IMR-90 (cell line): Measurements from ENCODE around the gene HYLS1. TPM values are rescaled to one million over a fixed set of nuclear protein-coding genes. Genes with fewer than 3 reads are reported as not detected.

Experiments used
- ATAC-seq: fragments of 200-7000 bp; cut with Tn5 transposase; 2 replicates; pipeline ENCODE4 v1.9.1; 2020; ENCODE audit warnings: low read depth, mild to moderate bottlenecking, moderate library complexity
- BruUV-seq: library from RNA; stranded (reverse); fragments of 400-500 nt; replicated peaks from 2 replicates; lab custom pipeline; 2021; lab: Mats Ljungman, UMichigan
- CTCF ChIA-PET: fragments of 300-600 bp; formaldehyde crosslinking; extraction: SDS; loops from one replicate; lab custom pipeline; 2021; ENCODE audit warnings: antibody characterized with exemption; lab: Yijun Ruan, JAX
- POLR2A ChIA-PET: fragments of 300-600 bp; sonication (Branson Sonifier 250); formaldehyde crosslinking; loops from one replicate; lab custom pipeline; 2022; ENCODE audit warnings: antibody characterized with exemption; ENCODE audit not compliant: unreplicated experiment; lab: Charles Lee
- DNase-seq: peaks from one replicate; pipeline ENCODE4 v3.0.0; 2013
- H2AFZ ChIP-seq: replicated peaks from 2 replicates; pipeline ENCODE3; 2013; ENCODE audit warnings: low read length, mild to moderate bottlenecking; ENCODE audit not compliant: poor library complexity
- H2AK5ac ChIP-seq: 2 replicates; pipeline ENCODE4 v1.6.1; 2013; ENCODE audit warnings: low read depth, low read length, inconsistent platforms
- H2AK9ac ChIP-seq: replicated peaks from 2 replicates; pipeline ENCODE3; 2013; ENCODE audit warnings: mild to moderate bottlenecking, low read depth, low read length, moderate library complexity; ENCODE audit not compliant: poor library complexity
- H2BK120ac ChIP-seq: 2 replicates; pipeline ENCODE4 v1.6.1; 2013; ENCODE audit warnings: low read depth, low read length, inconsistent platforms
- H2BK15ac ChIP-seq: 3 replicates; pipeline ENCODE4 v1.6.1; 2013; ENCODE audit warnings: low read depth, low read length, inconsistent platforms
- H2BK20ac ChIP-seq: 2 replicates; pipeline ENCODE4 v1.6.1; 2013; ENCODE audit warnings: low read depth, mild to moderate bottlenecking, inconsistent platforms, low read length, moderate library complexity
- H2BK5ac ChIP-seq: 2 replicates; pipeline ENCODE4 v1.6.1; 2013; ENCODE audit warnings: mild to moderate bottlenecking, low read depth, low read length, inconsistent platforms; ENCODE audit not compliant: poor library complexity, severe bottlenecking
- H3K14ac ChIP-seq: replicated peaks from 2 replicates; pipeline ENCODE4 v1.6.1; 2013; ENCODE audit warnings: low read depth, low read length, inconsistent platforms
- H3K18ac ChIP-seq: 2 replicates; pipeline ENCODE4 v1.6.1; 2013; ENCODE audit warnings: low read depth, low read length, control low read depth
- H3K23ac ChIP-seq: 2 replicates; pipeline ENCODE4 v1.6.1; 2013; ENCODE audit warnings: low read depth, low read length, inconsistent platforms
- H3K27ac ChIP-seq: 2 replicates; pipeline ENCODE4 v1.5.1; 2013; ENCODE audit warnings: mild to moderate bottlenecking, control low read depth, low read length; ENCODE audit not compliant: insufficient read depth
- H3K27me3 ChIP-seq: 2 replicates; pipeline ENCODE4 v1.6.1; 2013; ENCODE audit warnings: low read length; ENCODE audit not compliant: control insufficient read depth, insufficient read depth
- H3K36me3 ChIP-seq: 2 replicates; pipeline ENCODE4 v1.6.1; 2013; ENCODE audit warnings: low read length, mixed read lengths; ENCODE audit not compliant: control insufficient read depth, insufficient read depth
- H3K4ac ChIP-seq: 2 replicates; pipeline ENCODE4 v1.6.1; 2013; ENCODE audit warnings: low read depth, low read length, inconsistent platforms
- H3K4me1 ChIP-seq: 2 replicates; pipeline ENCODE4 v1.6.1; 2013; ENCODE audit warnings: low read length, mixed read lengths; ENCODE audit not compliant: control insufficient read depth, insufficient read depth
- H3K4me2 ChIP-seq: 2 replicates; pipeline ENCODE4 v1.6.1; 2013; ENCODE audit warnings: low read depth, mild to moderate bottlenecking, control low read depth, low read length, moderate library complexity
- H3K4me3 ChIP-seq: 2 replicates; pipeline ENCODE4 v1.5.1; 2013; ENCODE audit warnings: low read depth, mild to moderate bottlenecking, control low read depth, low read length, moderate library complexity; ENCODE audit not compliant: insufficient read depth
- H3K56ac ChIP-seq: 2 replicates; pipeline ENCODE4 v1.6.1; 2013; ENCODE audit warnings: low read length, inconsistent platforms; ENCODE audit not compliant: insufficient read depth; ENCODE audit errors: extremely low read depth
- H3K79me1 ChIP-seq, 2 experiments: 2 replicates each; pipeline ENCODE4 v1.6.1; 2013; ENCODE audit warnings: low read length in 2 of 2, inconsistent platforms in 1 of 2, low read depth in 1 of 2
- H3K9ac ChIP-seq: 2 replicates; pipeline ENCODE4 v1.6.1; 2013; ENCODE audit warnings: low read depth, low read length, control low read depth
- H3K9me1 ChIP-seq: 2 replicates; pipeline ENCODE4 v1.6.1; 2013; ENCODE audit warnings: low read length, inconsistent platforms; ENCODE audit not compliant: insufficient read depth
- H3K9me3 ChIP-seq: 2 replicates; pipeline ENCODE4 v1.6.1; 2013; ENCODE audit warnings: low read length; ENCODE audit not compliant: control insufficient read depth, insufficient read depth
- H4K20me1 ChIP-seq: 2 replicates; pipeline ENCODE4 v1.6.1; 2013; ENCODE audit warnings: low read length, inconsistent platforms; ENCODE audit not compliant: insufficient read depth
- H4K5ac ChIP-seq: 2 replicates; pipeline ENCODE4 v1.6.1; 2013; ENCODE audit warnings: mild to moderate bottlenecking, low read depth, low read length, control low read depth
- H4K8ac ChIP-seq, 2 experiments: 2 replicates each; pipeline ENCODE4 v1.6.1; 2013; ENCODE audit warnings: low read depth in 2 of 2, low read length in 2 of 2, control low read depth in 1 of 2, inconsistent platforms in 1 of 2
- H4K91ac ChIP-seq: 2 replicates; pipeline ENCODE4 v1.6.1; 2013; ENCODE audit warnings: low read depth, low read length, inconsistent platforms; ENCODE audit not compliant: insufficient read depth
- BHLHE40 ChIP-seq: fragments of 150-350 bp; IDR thresholded peaks from 2 replicates; pipeline ENCODE4 v1.6.1; 2016; ENCODE audit warnings: mild to moderate bottlenecking, low read depth, low read length
- CHD1 ChIP-seq: IDR thresholded peaks from 2 replicates; pipeline ENCODE4 v1.6.1; 2012; ENCODE audit warnings: low read depth, low read length, improper control_type of control experiment
- NFE2L2 ChIP-seq: fragments of 150-350 bp; IDR thresholded peaks from 2 replicates; pipeline ENCODE4 v1.6.1; 2016; ENCODE audit warnings: low read depth, mild to moderate bottlenecking, low read length
- RAD21 ChIP-seq: IDR thresholded peaks from 2 replicates; pipeline ENCODE4 v1.6.1; 2012; ENCODE audit warnings: low read length, improper control_type of control experiment
- WGBS, 2 experiments: methylation state at CpG; one replicate each; pipeline versions ENCODE4 v1.1.5 to v1.1.7; 2013; ENCODE audit warnings: missing lambda C conversion rate in 2 of 2; ENCODE audit not compliant: insufficient read length in 1 of 2; ENCODE audit errors: extremely low coverage in 2 of 2; 5-methylcytosine and 5-hydroxymethylcytosine counted together
- dilution Hi-C: fragments of 300-500 bp; cut with HindIII; formaldehyde crosslinking; loops from one replicate; pipeline ENCODE4 v1.14.3; 2018; ENCODE audit warnings: low sequenced_read_pairs; ENCODE audit not compliant: unreplicated experiment
- in situ Hi-C: fragments of 300-500 bp; cut with MboI; formaldehyde crosslinking; loops from 3 replicates; pipeline ENCODE4 v1.14.3; 2019; ENCODE audit warnings: low sequenced_read_pairs, inconsistent platforms, mixed read lengths
- intact Hi-C: fragments of 100-400 bp; cut with micrococcal nuclease; formaldehyde crosslinking; loops from 2 replicates; pipeline ENCODE4 v1.10.0; 2022
- polyA plus RNA-seq, 3 experiments: library from polyadenylated mRNA; depleted of rRNA; stranded (reverse); fragments of >200 nt; gene quantifications; 2 replicates each; pipeline ENCODE4 v1.2.3, GENCODE V29; 2012; ENCODE audit warnings: low replicate concordance in 1 of 3
- total RNA-seq: library from RNA; depleted of rRNA; stranded (reverse); fragments of >200 nt; gene quantifications from 2 replicates; pipeline ENCODE4 v1.2.3, GENCODE V29; 2012

HYLS1 gene
- total and polyA plus RNA-seq, 2 of the 4 experiments (the other 2 are of a cell fraction) = 5.1 to 8.1 TPM

GRCh38 chr11:125943661-125944349 is 56.3 kb downstream of the HYLS1 start:
- Histone ChIP-seq H3K27ac (no peak overlapping the region), H3K9me1 (no peaks in the 10 kb centered on the region), H2AK5ac (no peak overlapping the region), H3K9me3 (no peaks in the 10 kb centered on the region), H4K20me1 (no peaks in the 10 kb centered on the region), H3K23ac (no peak overlapping the region), H3K4me1 (no peaks in the 10 kb centered on the region), H4K5ac (no peak overlapping the region), H3K4me2 (no peak overlapping the region), H3K56ac (no peak overlapping the region), H3K14ac (no peak overlapping the region), H2AFZ (no peak overlapping the region), H4K8ac (no peak overlapping the region), H3K9ac (no peak overlapping the region), H4K91ac (no peak overlapping the region), H2BK20ac (no peak overlapping the region), H2BK5ac (no peak overlapping the region), H3K79me1 (no peaks in the 10 kb centered on the region), H2AK9ac (no peak overlapping the region), H3K18ac (no peak overlapping the region), H3K4me3 (no peak overlapping the region), H3K4ac (no peak overlapping the region), H3K36me3 (no peaks in the 10 kb centered on the region), H3K27me3 (peaks cover 20% of the 10 kb centered on the region; the same call in 1 of the 2 replicates), H2BK15ac (no peak overlapping the region), H2BK120ac (no peak overlapping the region)
- POLR2A ChIA-PET = no interaction called here
- ATAC-seq = no peak
- in situ Hi-C loops (no loop called here), intact Hi-C loops (no loop called here), dilution Hi-C loops (no loop called here)
- CTCF ChIA-PET = interaction anchor here (1.1 kb wide), 1 partner anchor 13 kb away, joined by 3 read pairs; no protein-coding TSS in a partner anchor
- TF ChIP-seq CHD1 (no peak), RAD21 (no peak), BHLHE40 (no peak), NFE2L2 (no peak)
- no peak for DNase-seq
- no TSS peak for BruUV-seq
- 77% methylated on average over 3 of the region's 9 CpGs; no CpG with 5 or more reads in 1 of the 2 experiments for WGBS, 2 experiments
